Neuron (in vitro differentiated cells): ENCODE results near the gene SLC30A3.
A peak's percentile ranks its signal among the peaks of the same experiment; 100 is the strongest.

Experiments
- H2AFZ ChIP-seq: one replicate; pipeline ENCODE4 v1.6.1; 2013; ENCODE audit warnings: low read depth, mild to moderate bottlenecking, inconsistent platforms, low read length, moderate library complexity
- H3K27me3 ChIP-seq: one replicate; pipeline ENCODE4 v1.6.1; 2013; ENCODE audit warnings: low read length; ENCODE audit not compliant: insufficient read depth
- H3K36me3 ChIP-seq: one replicate; pipeline ENCODE4 v1.6.1; 2013; ENCODE audit warnings: low read length; ENCODE audit not compliant: insufficient read depth
- H3K4me1 ChIP-seq: one replicate; pipeline ENCODE4 v1.6.1; 2013; ENCODE audit warnings: low read length; ENCODE audit not compliant: insufficient read depth
- H3K4me3 ChIP-seq: 2 replicates; pipeline ENCODE4 v1.5.1; 2013; ENCODE audit warnings: mild to moderate bottlenecking, low read length, moderate library complexity
- H3K9me3 ChIP-seq: one replicate; pipeline ENCODE4 v1.6.1; 2013; ENCODE audit warnings: low read length

The SLC30A3 gene

DNA sequence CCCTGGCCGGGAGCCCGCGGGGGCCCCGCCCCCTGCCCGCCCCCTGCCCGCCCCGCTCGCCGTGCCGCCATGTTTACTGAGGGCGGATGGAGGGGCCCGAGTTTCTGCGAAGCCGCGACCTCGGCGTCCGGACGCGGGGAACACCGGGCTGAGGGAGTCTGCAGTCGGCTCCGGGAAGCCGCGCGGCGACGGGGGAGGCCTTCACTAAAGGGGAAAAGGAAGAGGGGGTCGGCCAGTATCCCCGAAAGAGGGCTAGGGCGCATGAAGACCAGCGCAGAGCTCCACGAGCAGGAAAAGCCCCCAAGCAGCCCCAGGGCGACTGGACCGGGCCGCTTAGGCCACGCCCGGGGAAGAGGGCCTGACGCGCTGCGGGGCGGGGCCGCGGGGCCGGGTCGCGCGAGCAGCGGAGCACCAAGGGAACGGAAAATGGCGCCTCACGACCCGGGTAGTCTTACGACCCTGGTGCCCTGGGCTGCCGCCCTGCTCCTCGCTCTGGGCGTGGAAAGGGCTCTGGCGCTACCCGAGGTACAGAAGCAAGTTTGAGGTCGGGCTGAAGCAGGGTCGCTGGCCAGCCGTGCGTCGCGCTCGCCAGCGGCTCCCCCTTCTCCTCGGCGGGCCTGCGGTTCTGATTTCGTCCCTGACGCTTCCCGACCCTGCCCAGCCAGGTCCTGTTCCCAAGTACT, 50.8 kb downstream of the SLC30A3 start, which contains the start of the genes ATRAID and SLC5A6:
Gene ATRAID, plus strand, starts transcription at position 99 of the 683 bp plus-strand sequence. Its CDS starts 328 bp downstream, at position 427.
Gene SLC5A6, minus strand, starts transcription at position 326 of the 683 bp plus-strand sequence. CDS start 4,618 bp downstream, outside the sequence.
- Histone ChIP-seq H3K36me3 (peaks cover 39% of the 10 kb centered on the region), H3K4me3 (peak within 1 kb of the TSS; percentile 89), H3K9me3 (no peaks in the 10 kb centered on the region), H3K4me1 (peaks cover 11% of the 10 kb centered on the region), H2AFZ (peak within 1 kb of the TSS; percentile 79), H3K27me3 (no peaks in the 10 kb centered on the region)

DNA sequence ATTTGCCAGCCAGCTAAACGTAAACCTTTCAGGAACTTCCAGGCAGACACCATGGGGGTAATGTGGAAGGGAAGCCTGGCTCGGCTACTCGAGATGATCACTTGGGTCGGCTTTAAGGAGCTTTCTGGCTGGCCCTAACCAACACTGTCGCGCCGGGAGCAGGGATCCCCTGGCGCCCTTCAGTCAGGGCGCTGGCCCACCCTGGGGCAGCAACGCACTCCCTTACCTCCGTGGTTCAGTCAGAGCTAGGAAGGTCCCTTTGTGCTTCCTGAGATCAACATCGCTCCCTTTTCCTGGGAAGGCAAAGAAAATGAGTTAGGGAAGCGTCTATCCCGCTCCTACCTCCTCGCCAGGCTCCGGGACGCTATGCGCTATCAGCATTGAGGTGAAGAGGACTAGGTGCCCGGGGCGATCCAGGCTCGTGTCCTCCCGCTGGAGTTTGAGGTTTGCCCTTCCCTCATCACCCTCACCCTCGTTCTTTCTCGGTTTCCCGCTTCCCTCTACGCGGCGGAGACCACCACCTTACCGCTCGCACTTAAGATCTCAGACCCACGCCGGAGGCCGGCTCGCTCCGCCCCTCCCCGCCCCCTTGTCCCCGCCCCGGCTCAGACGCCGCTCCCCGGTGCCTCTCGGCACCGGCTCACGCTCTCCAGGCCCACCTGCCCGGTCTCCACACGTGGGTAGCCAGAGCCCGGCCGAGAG, 51.5 kb downstream of the SLC30A3 start:
- Histone ChIP-seq H3K4me1 (peaks cover 6% of the 10 kb centered on the region), H3K27me3 (no peaks in the 10 kb centered on the region)

DNA sequence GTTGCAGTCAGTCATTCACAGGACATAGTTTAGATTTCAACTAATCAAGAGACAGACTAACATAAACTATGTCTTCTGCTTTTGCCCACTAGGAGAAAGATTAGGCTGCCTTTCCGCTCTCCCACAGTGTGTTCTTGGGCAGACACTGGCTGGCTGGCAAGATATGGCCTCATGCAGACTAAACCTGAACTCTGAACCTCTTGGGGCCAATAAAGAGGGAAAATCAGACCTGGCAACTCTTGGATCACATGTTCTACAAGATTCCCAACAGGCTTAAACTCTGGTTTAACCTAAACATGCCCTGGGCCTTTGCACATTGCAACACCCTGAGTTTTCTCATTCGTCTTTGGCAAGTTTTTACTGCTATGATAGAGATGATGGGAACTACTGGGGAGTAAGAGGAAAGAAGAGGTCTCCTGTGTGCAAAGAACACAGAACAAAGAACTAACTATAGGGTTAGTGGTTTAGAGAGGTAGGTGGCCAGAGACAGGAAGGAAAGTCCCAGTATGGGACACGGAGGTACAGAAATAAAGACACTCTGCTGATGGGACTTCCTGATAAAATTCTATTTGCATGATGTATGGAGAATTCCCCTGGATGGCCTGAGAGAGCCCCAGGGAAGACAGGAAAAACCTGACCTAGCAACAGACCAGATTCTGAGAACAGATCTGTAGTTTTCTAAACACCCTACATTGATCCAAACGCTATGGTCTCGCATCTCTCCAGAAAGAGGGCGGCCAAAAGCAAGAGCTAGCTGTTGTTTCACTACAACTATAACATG, 53.0 kb downstream of the SLC30A3 start:
- Histone ChIP-seq H3K36me3 (peaks cover 47% of the 10 kb centered on the region), H3K27me3 (no peaks in the 10 kb centered on the region), H3K4me3 (no peak overlapping the region), H3K4me1 (peaks cover 6% of the 10 kb centered on the region), H2AFZ (no peak overlapping the region), H3K9me3 (no peaks in the 10 kb centered on the region)

More for the DNA sequence above, 51.5 kb downstream of the SLC30A3 start:
- H3K4me3 ChIP-seq, result peak overlapping the region; percentile 89
- H3K36me3 ChIP-seq, result peaks cover 42% of the 10 kb centered on the region
- H3K9me3 ChIP-seq, result no peaks in the 10 kb centered on the region
- H2AFZ ChIP-seq, result peak overlapping the region; percentile 39

DNA sequence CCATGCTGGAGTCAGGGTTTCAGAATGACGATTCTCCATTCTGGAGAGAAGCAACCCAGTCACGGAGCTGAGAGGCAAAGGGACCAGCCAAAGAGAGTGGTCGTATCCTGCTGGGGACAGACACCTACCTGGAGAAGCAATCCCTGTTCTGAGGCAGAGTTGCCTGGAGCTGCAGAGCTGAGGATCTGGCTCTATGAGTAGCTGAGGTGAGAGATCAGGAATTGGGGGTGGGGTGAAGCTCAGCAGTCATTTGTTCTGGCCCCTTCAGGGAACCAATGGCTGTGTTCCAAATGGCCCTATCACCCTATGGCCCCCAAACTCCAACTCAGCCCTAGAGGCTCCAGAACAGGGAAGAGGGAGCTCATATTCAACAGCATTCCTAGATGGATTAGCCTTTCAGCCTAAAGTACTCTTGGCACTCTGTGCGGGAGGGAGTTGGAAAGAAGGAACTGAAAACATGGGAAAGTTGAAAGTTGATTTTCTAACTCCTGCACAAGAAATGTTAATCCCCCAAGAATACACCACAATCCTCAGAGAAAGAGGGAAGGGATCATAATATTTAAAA, 54.3 kb downstream of the SLC30A3 start:
- peaks cover 6% of the 10 kb centered on the region for H3K4me1 ChIP-seq
- H3K36me3 ChIP-seq, result peaks cover 59% of the 10 kb centered on the region
- no peak overlapping the region for H2AFZ ChIP-seq
- H3K4me3 ChIP-seq, result no peak overlapping the region
- H3K27me3 ChIP-seq, result no peaks in the 10 kb centered on the region
- H3K9me3 ChIP-seq, result no peaks in the 10 kb centered on the region

DNA sequence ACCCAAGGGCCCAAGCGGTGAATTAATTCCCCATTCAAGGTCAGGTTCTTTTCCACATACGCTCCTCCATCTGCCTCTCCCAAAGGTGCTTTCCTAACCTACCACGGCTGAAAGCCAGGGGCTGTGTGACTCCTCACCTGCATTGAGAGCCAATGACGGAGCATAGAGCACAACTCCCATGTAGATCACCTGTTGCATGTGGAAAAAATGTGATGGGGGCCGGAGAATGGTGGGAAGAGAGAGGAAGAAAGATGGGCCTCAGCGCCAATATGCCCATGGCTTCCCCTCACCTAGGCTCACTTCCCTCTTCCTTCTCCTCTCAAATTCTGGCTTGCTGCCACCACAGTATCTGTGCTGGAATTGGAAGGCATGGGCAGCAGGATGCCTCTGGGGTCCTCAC, 56.5 kb downstream of the SLC30A3 start:
- no peaks in the 10 kb centered on the region for H3K9me3 ChIP-seq
- H3K27me3 ChIP-seq, result no peaks in the 10 kb centered on the region
- no peak overlapping the region for H2AFZ ChIP-seq
- peaks cover 82% of the 10 kb centered on the region for H3K36me3 ChIP-seq
- H3K4me3 ChIP-seq, result no peak overlapping the region
- H3K4me1 ChIP-seq, result no peaks in the 10 kb centered on the region

DNA sequence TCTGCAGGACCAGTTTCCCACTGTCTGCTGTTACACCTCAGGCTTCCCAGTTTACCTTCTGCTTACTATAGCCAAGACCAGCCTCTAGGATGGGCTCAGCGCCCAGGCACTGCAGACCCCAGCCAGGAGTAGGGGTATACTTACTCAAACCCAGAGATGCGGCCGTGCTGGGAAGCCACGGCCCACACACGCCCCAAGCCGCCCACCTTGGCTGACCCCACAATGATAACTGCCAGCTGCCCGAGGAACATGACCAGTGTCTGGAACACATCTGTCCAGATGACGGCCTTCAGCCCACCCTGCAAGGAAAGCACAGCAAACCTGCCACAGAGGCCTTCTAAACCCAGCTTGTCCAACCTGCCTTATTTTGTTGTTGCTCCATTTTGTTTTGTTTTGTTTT, 57.6 kb downstream of the SLC30A3 start:
- Histone ChIP-seq H3K4me3 (no peak overlapping the region), H3K36me3 (peaks cover 91% of the 10 kb centered on the region), H2AFZ (no peak overlapping the region), H3K4me1 (no peaks in the 10 kb centered on the region), H3K27me3 (no peaks in the 10 kb centered on the region), H3K9me3 (no peaks in the 10 kb centered on the region)

DNA sequence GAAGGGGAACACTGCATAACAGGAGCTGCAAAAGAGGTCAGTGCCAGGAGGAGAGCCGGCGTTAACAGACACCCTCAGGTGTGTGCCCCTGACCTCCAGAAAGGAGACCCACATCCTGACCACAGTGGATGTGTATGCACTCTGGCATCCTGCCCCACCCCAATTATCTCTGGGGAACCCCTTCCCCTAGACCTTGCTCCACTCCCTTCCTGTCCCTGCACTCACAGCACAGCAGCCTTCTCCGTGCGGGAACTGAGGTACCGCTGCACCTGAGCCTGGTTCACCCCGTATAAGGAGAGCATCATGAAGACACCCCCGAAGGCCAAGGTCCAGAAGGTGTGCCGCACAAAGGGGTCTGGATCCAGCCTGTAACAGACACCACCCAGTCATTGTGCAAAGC, 58.3 kb downstream of the SLC30A3 start:
- peaks cover 89% of the 10 kb centered on the region for H3K36me3 ChIP-seq
- H3K4me3 ChIP-seq, result no peak overlapping the region
- H3K27me3 ChIP-seq, result no peaks in the 10 kb centered on the region
- no peak overlapping the region for H2AFZ ChIP-seq
- H3K9me3 ChIP-seq, result no peaks in the 10 kb centered on the region
- no peaks in the 10 kb centered on the region for H3K4me1 ChIP-seq

DNA sequence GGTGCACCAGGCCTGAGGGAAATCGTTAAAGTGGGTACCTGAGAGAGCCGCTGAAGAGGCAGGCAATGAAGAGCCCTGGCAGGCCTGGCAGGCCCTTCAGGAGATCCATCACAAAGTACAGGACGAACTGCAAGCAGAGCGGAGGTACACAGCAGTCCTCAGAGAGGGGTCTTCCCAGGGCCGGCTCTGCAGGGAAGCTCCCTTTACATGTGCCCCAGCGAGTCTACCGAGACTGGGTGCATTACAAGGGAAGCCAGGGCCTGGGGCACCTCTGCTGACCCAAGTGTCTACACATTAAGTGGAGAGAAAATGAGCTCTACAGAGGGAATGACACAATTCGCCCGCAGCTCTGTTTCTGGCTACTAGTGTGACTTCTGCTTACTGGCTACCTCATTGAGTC, 59.1 kb downstream of the SLC30A3 start:
- H3K9me3 ChIP-seq, result no peaks in the 10 kb centered on the region
- no peaks in the 10 kb centered on the region for H3K27me3 ChIP-seq
- no peaks in the 10 kb centered on the region for H3K4me1 ChIP-seq
- H3K4me3 ChIP-seq, result no peak overlapping the region
- H3K36me3 ChIP-seq, result peaks cover 86% of the 10 kb centered on the region
- H2AFZ ChIP-seq, result no peak overlapping the region
